A673 (cell line): ENCODE results near the gene MAPK8.

Source experiments
- CTCF ChIP-seq: fragments of 300-800, 200-600 bp; sonication (generic); conservative IDR thresholded peaks from 2 replicates; pipeline ENCODE4 v1.5.1; 2017; ENCODE audit warnings: low read depth, mild to moderate bottlenecking, antibody characterized with exemption, low read length, moderate library complexity, mixed read lengths
- EZH2 ChIP-seq: fragments of 200-600 bp; sonication (generic); IDR thresholded peaks from 2 replicates; pipeline ENCODE4 v1.6.1; 2017; ENCODE audit warnings: borderline replicate concordance, low read depth, mild to moderate bottlenecking, mixed read lengths, antibody characterized with exemption, low read length; ENCODE audit not compliant: poor library complexity, severe bottlenecking

GRCh38 chr10:48358838-48359237 is 52.4 kb downstream of the MAPK8 start:
- TF ChIP-seq CTCF (no peak), EZH2 (no peak)
